H1 (cell line): ENCODE results near the gene EIF2B2.

Experiments used
- CEBPB ChIP-seq: IDR thresholded peaks from 2 replicates; pipeline ENCODE4 v1.6.1; 2012; ENCODE audit warnings: low read depth, low read length
- CTCF ChIP-seq, 3 experiments: IDR thresholded peaks; 1 replicate in 2 of 3; 2 replicates in 1 of 3; pipeline versions ENCODE4 v1.5.1 to v1.6.1; 2011; ENCODE audit warnings: low read length in 3 of 3, mild to moderate bottlenecking in 3 of 3, inconsistent platforms in 2 of 3, low read depth in 1 of 3, moderate library complexity in 1 of 3; ENCODE audit not compliant: insufficient read depth in 1 of 3; ENCODE audit errors: control extremely low read depth in 1 of 3
- EGR1 ChIP-seq: IDR thresholded peaks from 2 replicates; pipeline ENCODE4 v1.6.1; 2011; ENCODE audit warnings: low read depth, low read length, borderline replicate concordance
- EP300 ChIP-seq, 2 experiments: IDR thresholded peaks; 1 replicate in 1 of 2; 2 replicates in 1 of 2; pipeline ENCODE4 v1.6.1; 2011 to 2012; ENCODE audit warnings: low read depth in 2 of 2, low read length in 2 of 2, mild to moderate bottlenecking in 2 of 2, borderline replicate concordance in 1 of 2, inconsistent platforms in 1 of 2, moderate library complexity in 1 of 2
- EZH2 ChIP-seq: fragments of 200-600 bp; sonication (generic); IDR thresholded peaks from 2 replicates; pipeline ENCODE4 v1.7.1; 2012; ENCODE audit warnings: low read depth, mild to moderate bottlenecking, moderate library complexity, low read length, inconsistent platforms; ENCODE audit not compliant: severe bottlenecking
- GABPA ChIP-seq: IDR thresholded peaks from 2 replicates; pipeline ENCODE4 v1.6.1; 2011; ENCODE audit warnings: mild to moderate bottlenecking, low read length, moderate library complexity, borderline replicate concordance; ENCODE audit not compliant: insufficient read depth
- GTF2F1 ChIP-seq: IDR thresholded peaks from 2 replicates; pipeline ENCODE4 v1.6.1; 2012; ENCODE audit warnings: low read depth, low read length, improper control_type of control experiment, borderline replicate concordance
- HDAC6 ChIP-seq: IDR thresholded peaks from one replicate; pipeline ENCODE4 v1.7.1; 2012; ENCODE audit warnings: low read depth, mild to moderate bottlenecking, inconsistent platforms, low read length, moderate library complexity
- POLR2A ChIP-seq, 2 experiments: IDR thresholded peaks; 1 replicate in 1 of 2; 2 replicates in 1 of 2; pipeline ENCODE4 v1.6.1; 2011; ENCODE audit warnings: low read depth in 2 of 2, low read length in 2 of 2, mild to moderate bottlenecking in 2 of 2; ENCODE audit errors: control extremely low read depth in 1 of 2
- POLR2AphosphoS5 ChIP-seq: IDR thresholded peaks from 2 replicates; pipeline ENCODE4 v1.6.1; 2011; ENCODE audit warnings: low read depth, low read length
- RAD21 ChIP-seq, 2 experiments: IDR thresholded peaks in 1 of 2; conservative IDR thresholded peaks in 1 of 2; 2 replicates each; pipeline ENCODE4 v1.6.1; 2011; ENCODE audit warnings: low read depth in 2 of 2, low read length in 2 of 2, improper control_type of control experiment in 1 of 2, inconsistent platforms in 1 of 2, mild to moderate bottlenecking in 1 of 2, moderate library complexity in 1 of 2
- SIN3A ChIP-seq, 2 experiments: IDR thresholded peaks in 1 of 2; conservative IDR thresholded peaks in 1 of 2; 2 replicates each; pipeline ENCODE4 v1.6.1; 2011 to 2012; ENCODE audit warnings: low read length in 2 of 2, improper control_type of control experiment in 1 of 2, low read depth in 1 of 2, mild to moderate bottlenecking in 1 of 2

GRCh38 chr14:74962046-74962445, 40.7 kb upstream of the EIF2B2 start:
- TF ChIP-seq EGR1 (no peak), EZH2 (no peak), CEBPB (no peak), RAD21 (IDR thresholded peaks at IDR 0.05 in 1 of 2, conservative IDR thresholded peaks at IDR 0.05 in 1 of 2; ENCODE audit: low read depth in 2 of 2, low read length in 2 of 2) (no peak), GABPA (no peak), CTCF (IDR thresholded peaks at IDR 0.05; ENCODE audit: control extremely low read depth in 1 of 3, insufficient read depth in 1 of 3, low read depth in 1 of 3, low read length in 3 of 3) (no peak), POLR2AphosphoS5 (no peak), SIN3A (conservative IDR thresholded peaks at IDR 0.05 in 1 of 2, IDR thresholded peaks at IDR 0.05 in 1 of 2; ENCODE audit: low read depth in 1 of 2, low read length in 2 of 2) (no peak), EP300 (IDR thresholded peaks at IDR 0.05; ENCODE audit: borderline replicate concordance in 1 of 2, low read depth in 2 of 2, low read length in 2 of 2) (no peak), POLR2A (IDR thresholded peaks at IDR 0.05; ENCODE audit: control extremely low read depth in 1 of 2, low read depth in 2 of 2, low read length in 2 of 2) (no peak), GTF2F1 (no peak), HDAC6 (no peak)
